Measurements from ENCODE around the gene PRRC2A.

PRRC2A gene

GRCh38 chr6:31574106-31575061 is 46.1 kb upstream of the PRRC2A start:
- Histone ChIP-seq H3K79me2 (ENCODE audit: low read length) (no peaks in the 10 kb centered on the region), H3K4me2 (ENCODE audit: low read depth, low read length) (no peak overlapping the region), H3K9me2 (replicated peaks; ENCODE audit: insufficient read depth, low read length) (no peaks in the 10 kb centered on the region), H4K20me1 (ENCODE audit: insufficient read depth, low read length) (no peaks in the 10 kb centered on the region), H3F3A (ENCODE audit: insufficient read depth, low read length) (peaks cover 5% of the 10 kb centered on the region; the same call in 1 of the 2 replicates), H3K27me3 (replicated peaks; ENCODE audit: insufficient read depth, low read length) (peaks cover 54% of the 10 kb centered on the region), H3K4me1 (ENCODE audit: low read length) (peaks cover 26% of the 10 kb centered on the region), H2AFZ (ENCODE audit: low read length) (no peak overlapping the region), H3K9me3 (replicated peaks; ENCODE audit: insufficient read depth, low read length) (no peaks in the 10 kb centered on the region), H3K27ac (ENCODE audit: low read length) (no peak overlapping the region), H3K36me3 (replicated peaks; ENCODE audit: insufficient read depth, low read length) (no peaks in the 10 kb centered on the region), H3K9ac (ENCODE audit: low read length) (no peak overlapping the region), H3K4me3 (ENCODE audit: low read length) (no peak overlapping the region)
- no peak for DNase-seq
- TF ChIP-seq EZH2phosphoT487 (IDR thresholded peaks at IDR 0.05; ENCODE audit: low read length) (no peak), EZH2 (optimal IDR thresholded peaks at IDR 0.05; ENCODE audit: low read depth, low read length) (no peak)
- TF ChIP-seq, protein P1, sequence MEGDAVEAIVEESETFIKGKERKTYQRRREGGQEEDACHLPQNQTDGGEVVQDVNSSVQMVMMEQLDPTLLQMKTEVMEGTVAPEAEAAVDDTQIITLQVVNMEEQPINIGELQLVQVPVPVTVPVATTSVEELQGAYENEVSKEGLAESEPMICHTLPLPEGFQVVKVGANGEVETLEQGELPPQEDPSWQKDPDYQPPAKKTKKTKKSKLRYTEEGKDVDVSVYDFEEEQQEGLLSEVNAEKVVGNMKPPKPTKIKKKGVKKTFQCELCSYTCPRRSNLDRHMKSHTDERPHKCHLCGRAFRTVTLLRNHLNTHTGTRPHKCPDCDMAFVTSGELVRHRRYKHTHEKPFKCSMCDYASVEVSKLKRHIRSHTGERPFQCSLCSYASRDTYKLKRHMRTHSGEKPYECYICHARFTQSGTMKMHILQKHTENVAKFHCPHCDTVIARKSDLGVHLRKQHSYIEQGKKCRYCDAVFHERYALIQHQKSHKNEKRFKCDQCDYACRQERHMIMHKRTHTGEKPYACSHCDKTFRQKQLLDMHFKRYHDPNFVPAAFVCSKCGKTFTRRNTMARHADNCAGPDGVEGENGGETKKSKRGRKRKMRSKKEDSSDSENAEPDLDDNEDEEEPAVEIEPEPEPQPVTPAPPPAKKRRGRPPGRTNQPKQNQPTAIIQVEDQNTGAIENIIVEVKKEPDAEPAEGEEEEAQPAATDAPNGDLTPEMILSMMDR (IDR thresholded peaks at IDR 0.05; ENCODE audit: low read length): no peak

GRCh38 chr6:31575335-31575901 is 45.1 kb upstream of the PRRC2A start, which contains the start of gene TNF:
Gene TNF, plus strand, starts transcription at chr6:31575565. Its CDS starts 177 bp downstream, at chr6:31575742.
- Histone ChIP-seq H2AFZ (ENCODE audit: low read length) (no peak within 1 kb of the TSS), H3K9ac (ENCODE audit: low read length) (no peak within 1 kb of the TSS), H3K79me2 (ENCODE audit: low read length) (no peaks in the 10 kb centered on the region), H3F3A (ENCODE audit: insufficient read depth, low read length) (peaks cover 5% of the 10 kb centered on the region; the same call in 1 of the 2 replicates), H3K9me2 (replicated peaks; ENCODE audit: insufficient read depth, low read length) (no peaks in the 10 kb centered on the region), H3K9me3 (replicated peaks; ENCODE audit: insufficient read depth, low read length) (no peaks in the 10 kb centered on the region), H3K36me3 (replicated peaks; ENCODE audit: insufficient read depth, low read length) (no peaks in the 10 kb centered on the region), H3K27me3 (replicated peaks; ENCODE audit: insufficient read depth, low read length) (peaks cover 64% of the 10 kb centered on the region), H3K27ac (ENCODE audit: low read length) (no peak within 1 kb of the TSS), H3K4me1 (ENCODE audit: low read length) (peaks cover 17% of the 10 kb centered on the region), H3K4me2 (ENCODE audit: low read depth, low read length) (no peak within 1 kb of the TSS), H3K4me3 (ENCODE audit: low read length) (no peak within 1 kb of the TSS), H4K20me1 (ENCODE audit: insufficient read depth, low read length) (no peaks in the 10 kb centered on the region)
- TF ChIP-seq EZH2 (optimal IDR thresholded peaks at IDR 0.05; ENCODE audit: low read depth, low read length) (no peak), EZH2phosphoT487 (IDR thresholded peaks at IDR 0.05; ENCODE audit: low read length) (no peak)
- TF ChIP-seq, protein P1 (IDR thresholded peaks at IDR 0.05; ENCODE audit: low read length): no peak
- no peak for DNase-seq

DNA sequence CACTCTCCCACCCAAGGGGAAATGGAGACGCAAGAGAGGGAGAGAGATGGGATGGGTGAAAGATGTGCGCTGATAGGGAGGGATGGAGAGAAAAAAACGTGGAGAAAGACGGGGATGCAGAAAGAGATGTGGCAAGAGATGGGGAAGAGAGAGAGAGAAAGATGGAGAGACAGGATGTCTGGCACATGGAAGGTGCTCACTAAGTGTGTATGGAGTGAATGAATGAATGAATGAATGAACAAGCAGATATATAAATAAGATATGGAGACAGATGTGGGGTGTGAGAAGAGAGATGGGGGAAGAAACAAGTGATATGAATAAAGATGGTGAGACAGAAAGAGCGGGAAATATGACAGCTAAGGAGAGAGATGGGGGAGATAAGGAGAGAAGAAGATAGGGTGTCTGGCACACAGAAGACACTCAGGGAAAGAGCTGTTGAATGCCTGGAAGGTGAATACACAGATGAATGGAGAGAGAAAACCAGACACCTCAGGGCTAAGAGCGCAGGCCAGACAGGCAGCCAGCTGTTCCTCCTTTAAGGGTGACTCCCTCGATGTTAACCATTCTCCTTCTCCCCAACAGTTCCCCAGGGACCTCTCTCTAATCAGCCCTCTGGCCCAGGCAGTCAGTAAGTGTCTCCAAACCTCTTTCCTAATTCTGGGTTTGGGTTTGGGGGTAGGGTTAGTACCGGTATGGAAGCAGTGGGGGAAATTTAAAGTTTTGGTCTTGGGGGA is 44.4 kb upstream of the PRRC2A start:
- no peaks in the 10 kb centered on the region for H3K79me2 ChIP-seq (ENCODE audit: low read length)
- DNase-seq: no peak
- no peak overlapping the region for H2AFZ ChIP-seq (ENCODE audit: low read length)
- H3K4me2 ChIP-seq (ENCODE audit: low read depth, low read length): no peak overlapping the region
- no peak overlapping the region for H3K9ac ChIP-seq (ENCODE audit: low read length)
- peaks cover 5% of the 10 kb centered on the region; the same call in 1 of the 2 replicates for H3F3A ChIP-seq (ENCODE audit: insufficient read depth, low read length)
- TF ChIP-seq EZH2phosphoT487 (IDR thresholded peaks at IDR 0.05; ENCODE audit: low read length) (no peak), EZH2 (optimal IDR thresholded peaks at IDR 0.05; ENCODE audit: low read depth, low read length) (no peak)
- TF ChIP-seq, protein P1 (IDR thresholded peaks at IDR 0.05; ENCODE audit: low read length): no peak
- H3K4me3 ChIP-seq (ENCODE audit: low read length): no peak overlapping the region
- no peaks in the 10 kb centered on the region for H3K9me3 ChIP-seq (replicated peaks; ENCODE audit: insufficient read depth, low read length)
- H3K9me2 ChIP-seq (replicated peaks; ENCODE audit: insufficient read depth, low read length): no peaks in the 10 kb centered on the region
- peaks cover 19% of the 10 kb centered on the region for H3K4me1 ChIP-seq (ENCODE audit: low read length)
- no peak overlapping the region for H3K27ac ChIP-seq (ENCODE audit: low read length)
- H3K36me3 ChIP-seq (replicated peaks; ENCODE audit: insufficient read depth, low read length): no peaks in the 10 kb centered on the region
- H3K27me3 ChIP-seq (replicated peaks; ENCODE audit: insufficient read depth, low read length): peaks cover 70% of the 10 kb centered on the region
- no peaks in the 10 kb centered on the region for H4K20me1 ChIP-seq (ENCODE audit: insufficient read depth, low read length)
